ENCODE data around the gene DUSP1.
"Not testable (repeated sequence)": the region's sequence is repeated elsewhere in the genome, so short reads cannot be mapped to it uniquely, and the experiment has no call there.

The DUSP1 gene

GRCh38 chr5:172789687-172790495 lies 18.9 kb upstream of the DUSP1 start:
- H3K36me3 ChIP-seq (ENCODE audit: control insufficient read depth, insufficient read depth, low read length) = no peaks in the 10 kb centered on the region
- 0 out of 2 replicates have a peak, but pooled peaks cover 4% of the 10 kb centered on the region for H3K4me1 ChIP-seq (ENCODE audit: control insufficient read depth, insufficient read depth, low read length)
- no peaks in the 10 kb centered on the region for H3K9me3 ChIP-seq (ENCODE audit: control insufficient read depth, insufficient read depth, low read length)
- no peak for DNase-seq (ENCODE audit: low read depth, low spot score)
- H3K4me3 ChIP-seq (ENCODE audit: low read length) = no peak overlapping the region
- WGBS (ENCODE audit: insufficient coverage, insufficient read length) = no CpG with 5 or more reads among the region's 9 CpGs
- no peak overlapping the region for H3K27ac ChIP-seq (ENCODE audit: low read length)
- H3K27me3 ChIP-seq (ENCODE audit: control insufficient read depth, insufficient read depth, low read length) = no peaks in the 10 kb centered on the region

DNA sequence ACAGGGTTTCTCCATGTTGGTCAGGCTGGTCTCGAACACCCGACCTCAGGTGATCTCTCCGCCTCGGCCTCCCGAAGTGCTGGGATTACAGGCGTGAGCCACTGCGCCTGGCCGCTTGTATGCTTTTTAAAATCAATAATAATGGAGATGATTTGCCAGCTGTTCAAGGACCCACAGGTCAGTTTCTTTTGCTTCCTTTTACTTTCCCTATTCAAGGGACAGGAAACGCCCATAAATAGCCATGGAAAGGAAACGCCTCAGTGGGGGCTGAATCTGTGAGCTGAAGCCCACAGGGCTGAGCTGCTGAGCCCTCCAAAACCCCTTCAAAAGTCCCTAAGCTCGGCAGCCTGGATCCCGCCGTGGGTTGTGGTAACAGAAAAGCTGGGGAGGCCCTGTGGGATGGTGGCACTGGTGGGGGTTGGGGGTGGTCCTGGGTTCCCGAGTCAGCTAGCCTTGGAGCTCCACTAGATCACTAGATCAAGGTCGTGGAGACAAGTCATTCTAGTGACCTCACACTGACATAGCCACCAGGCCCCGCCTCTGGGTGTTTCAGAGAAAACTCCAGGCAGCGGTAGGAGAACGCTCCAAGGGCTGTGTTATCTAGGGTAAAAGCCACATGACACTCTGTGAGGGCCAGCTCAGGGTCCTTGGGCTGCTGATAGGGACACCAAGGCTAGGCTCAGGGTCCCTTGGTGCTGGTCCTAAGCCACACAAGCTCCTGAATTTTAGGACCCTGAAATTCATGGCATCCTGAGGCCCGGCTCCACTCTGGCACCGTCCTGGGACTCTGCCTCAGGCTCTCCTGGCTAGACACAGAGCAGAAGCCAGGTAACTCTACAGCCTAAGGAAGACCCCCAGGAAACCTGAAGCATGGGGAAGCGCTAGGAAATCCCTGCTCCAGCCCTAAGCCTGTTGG lies 18.0 kb upstream of the DUSP1 start:
- H3K27ac ChIP-seq (ENCODE audit: low read length) = no peak overlapping the region
- DNase-seq (ENCODE audit: low read depth, low spot score) = no peak
- H3K36me3 ChIP-seq (ENCODE audit: control insufficient read depth, insufficient read depth, low read length) = no peaks in the 10 kb centered on the region
- no peaks in the 10 kb centered on the region for H3K27me3 ChIP-seq (ENCODE audit: control insufficient read depth, insufficient read depth, low read length)
- H3K4me1 ChIP-seq (ENCODE audit: control insufficient read depth, insufficient read depth, low read length) = 0 out of 2 replicates have a peak, but pooled peaks cover 4% of the 10 kb centered on the region
- WGBS (ENCODE audit: insufficient coverage, insufficient read length) = no CpG with 5 or more reads among the region's 21 CpGs
- H3K9me3 ChIP-seq (ENCODE audit: control insufficient read depth, insufficient read depth, low read length) = no peaks in the 10 kb centered on the region
- H3K4me3 ChIP-seq (ENCODE audit: low read length) = no peak overlapping the region

- not testable (repeated sequence) for H3K4me3 ChIP-seq (ENCODE audit: low read length); H3K27me3 ChIP-seq (ENCODE audit: control insufficient read depth, insufficient read depth, low read length); H3K9me3 ChIP-seq (ENCODE audit: control insufficient read depth, insufficient read depth, low read length); H3K27ac ChIP-seq (ENCODE audit: low read length); H3K4me1 ChIP-seq (ENCODE audit: control insufficient read depth, insufficient read depth, low read length); H3K36me3 ChIP-seq (ENCODE audit: control insufficient read depth, insufficient read depth, low read length); DNase-seq (ENCODE audit: low read depth, low spot score)
- no CpG with 5 or more reads among the region's 3 CpGs for WGBS (ENCODE audit: insufficient coverage, insufficient read length)
These were observed 16.5 kb upstream of the DUSP1 start for GRCh38 chr5:172787538-172787937.

- no peak for DNase-seq (ENCODE audit: low read depth, low spot score)
- H3K4me3 ChIP-seq (ENCODE audit: low read length) = no peak overlapping the region
- 0 out of 2 replicates have a peak, but pooled peaks cover 4% of the 10 kb centered on the region for H3K4me1 ChIP-seq (ENCODE audit: control insufficient read depth, insufficient read depth, low read length)
- H3K27me3 ChIP-seq (ENCODE audit: control insufficient read depth, insufficient read depth, low read length) = no peaks in the 10 kb centered on the region
- no peaks in the 10 kb centered on the region for H3K9me3 ChIP-seq (ENCODE audit: control insufficient read depth, insufficient read depth, low read length)
- no CpG with 5 or more reads among the region's 9 CpGs for WGBS (ENCODE audit: insufficient coverage, insufficient read length)
- H3K36me3 ChIP-seq (ENCODE audit: control insufficient read depth, insufficient read depth, low read length) = no peaks in the 10 kb centered on the region
- no peak overlapping the region for H3K27ac ChIP-seq (ENCODE audit: low read length)
These were observed 15.9 kb upstream of the DUSP1 start for GRCh38 chr5:172786736-172787462.

GRCh38 chr5:172785429-172786088 lies 14.6 kb upstream of the DUSP1 start:
- no peaks in the 10 kb centered on the region for H3K9me3 ChIP-seq (ENCODE audit: control insufficient read depth, insufficient read depth, low read length)
- H3K27ac ChIP-seq (ENCODE audit: low read length) = no peak overlapping the region
- H3K27me3 ChIP-seq (ENCODE audit: control insufficient read depth, insufficient read depth, low read length) = no peaks in the 10 kb centered on the region
- H3K4me1 ChIP-seq (ENCODE audit: control insufficient read depth, insufficient read depth, low read length) = 0 out of 2 replicates have a peak, but pooled peaks cover 4% of the 10 kb centered on the region
- DNase-seq (ENCODE audit: low read depth, low spot score) = no peak
- H3K4me3 ChIP-seq (ENCODE audit: low read length) = no peak overlapping the region
- no CpG with 5 or more reads among the region's 7 CpGs for WGBS (ENCODE audit: insufficient coverage, insufficient read length)
- H3K36me3 ChIP-seq (ENCODE audit: control insufficient read depth, insufficient read depth, low read length) = no peaks in the 10 kb centered on the region

DNA sequence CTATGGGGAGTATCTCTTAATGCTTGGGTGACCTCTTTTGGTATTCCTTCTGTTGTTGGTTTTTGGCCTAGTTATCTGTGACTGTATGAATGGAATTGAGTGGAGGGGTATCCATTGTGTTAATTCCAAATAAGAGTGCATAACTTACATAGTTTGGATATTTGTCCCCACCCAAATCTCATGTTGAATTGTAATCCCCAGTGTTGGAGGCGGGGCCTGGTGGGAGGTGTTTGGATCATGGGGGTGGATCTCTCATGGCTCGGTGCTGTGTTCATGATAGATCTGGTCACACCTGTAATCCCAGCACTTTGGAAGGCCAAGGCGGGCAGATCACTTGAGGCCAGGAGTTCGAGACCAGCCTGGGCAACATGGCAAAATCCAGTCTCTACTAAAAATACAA lies 13.2 kb upstream of the DUSP1 start:
- not testable (repeated sequence) for H3K4me3 ChIP-seq (ENCODE audit: low read length); H3K4me1 ChIP-seq (ENCODE audit: control insufficient read depth, insufficient read depth, low read length); H3K27ac ChIP-seq (ENCODE audit: low read length); DNase-seq (ENCODE audit: low read depth, low spot score); H3K36me3 ChIP-seq (ENCODE audit: control insufficient read depth, insufficient read depth, low read length); H3K27me3 ChIP-seq (ENCODE audit: control insufficient read depth, insufficient read depth, low read length); H3K9me3 ChIP-seq (ENCODE audit: control insufficient read depth, insufficient read depth, low read length)
- no CpG with 5 or more reads among the region's 4 CpGs for WGBS (ENCODE audit: insufficient coverage, insufficient read length)

DNA sequence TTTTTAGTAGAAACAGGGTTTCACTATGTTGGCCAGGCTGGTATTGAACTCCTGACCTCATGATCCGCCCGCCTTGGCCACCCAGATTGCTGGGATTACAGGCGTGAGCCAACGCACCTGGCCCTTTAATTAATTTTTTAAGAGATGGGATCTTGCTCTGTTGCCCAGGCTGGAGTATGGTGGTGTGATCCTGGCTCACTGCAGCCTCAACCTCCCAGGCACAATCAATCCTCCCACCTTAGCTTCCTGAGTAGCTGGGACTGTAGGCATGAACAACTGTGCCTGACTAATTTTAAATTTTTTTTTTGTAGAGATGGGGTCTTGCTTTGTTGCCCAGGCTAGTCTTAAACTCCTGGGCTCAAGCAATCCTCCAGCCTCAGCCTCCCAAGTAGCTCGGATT lies 12.3 kb upstream of the DUSP1 start:
- not testable (repeated sequence) for H3K27ac ChIP-seq (ENCODE audit: low read length); DNase-seq (ENCODE audit: low read depth, low spot score); H3K36me3 ChIP-seq (ENCODE audit: control insufficient read depth, insufficient read depth, low read length); H3K9me3 ChIP-seq (ENCODE audit: control insufficient read depth, insufficient read depth, low read length); H3K27me3 ChIP-seq (ENCODE audit: control insufficient read depth, insufficient read depth, low read length); H3K4me3 ChIP-seq (ENCODE audit: low read length); H3K4me1 ChIP-seq (ENCODE audit: control insufficient read depth, insufficient read depth, low read length)
- no CpG with 5 or more reads among the region's 5 CpGs for WGBS (ENCODE audit: insufficient coverage, insufficient read length)

- no CpG with 5 or more reads among the region's 7 CpGs for WGBS (ENCODE audit: insufficient coverage, insufficient read length)
- H3K4me1 ChIP-seq (ENCODE audit: control insufficient read depth, insufficient read depth, low read length) = no peaks in the 10 kb centered on the region
These were observed 11.4 kb upstream of the DUSP1 start for GRCh38 chr5:172782169-172783039.

DNA sequence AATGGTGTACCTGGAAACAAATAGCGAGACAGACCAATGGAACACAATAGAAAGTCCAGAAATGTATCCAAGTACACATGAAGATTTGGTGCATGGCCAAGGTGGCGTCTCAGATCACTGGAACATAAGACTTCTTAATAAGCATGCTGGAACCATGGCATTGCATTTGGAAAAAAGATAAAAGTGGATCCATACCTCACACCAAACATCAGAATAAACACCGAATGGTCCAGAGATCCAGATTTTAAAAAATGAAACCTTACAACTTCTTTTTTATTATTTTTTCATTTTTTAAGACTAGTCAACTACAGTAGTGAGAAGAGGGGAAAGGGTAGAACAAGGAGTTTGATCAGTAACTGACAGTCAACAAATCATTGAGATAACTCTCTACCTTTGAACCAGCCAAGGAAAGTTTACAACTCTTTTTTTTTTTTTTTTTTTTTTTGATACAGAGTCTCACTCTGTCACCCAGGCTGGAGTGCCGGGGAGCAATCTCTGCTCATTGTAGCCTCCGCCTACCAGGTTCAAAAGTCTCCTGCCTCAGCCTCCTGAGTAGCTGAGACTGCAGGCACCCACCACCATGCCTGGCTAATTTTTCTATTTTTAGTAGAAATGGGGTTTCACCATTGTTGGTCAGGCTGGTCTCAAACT lies 8.8 kb upstream of the DUSP1 start:
- Histone ChIP-seq H3K36me3 (ENCODE audit: control insufficient read depth, insufficient read depth, low read length) (no peaks in the 10 kb centered on the region), H3K4me1 (ENCODE audit: control insufficient read depth, insufficient read depth, low read length) (no peaks in the 10 kb centered on the region)

More at GRCh38 chr5:172782169-172783039, 11.4 kb upstream of the DUSP1 start:
- no peak for DNase-seq (ENCODE audit: low read depth, low spot score)
- no peak overlapping the region for H3K27ac ChIP-seq (ENCODE audit: low read length)
- H3K27me3 ChIP-seq (ENCODE audit: control insufficient read depth, insufficient read depth, low read length) = no peaks in the 10 kb centered on the region
- no peaks in the 10 kb centered on the region for H3K36me3 ChIP-seq (ENCODE audit: control insufficient read depth, insufficient read depth, low read length)
- no peaks in the 10 kb centered on the region for H3K9me3 ChIP-seq (ENCODE audit: control insufficient read depth, insufficient read depth, low read length)
- H3K4me3 ChIP-seq (ENCODE audit: low read length) = no peak overlapping the region

More for the DNA sequence above, 8.8 kb upstream of the DUSP1 start:
- Histone ChIP-seq H3K27me3 (ENCODE audit: control insufficient read depth, insufficient read depth, low read length) (no peaks in the 10 kb centered on the region), H3K27ac (ENCODE audit: low read length) (no peak overlapping the region), H3K4me3 (ENCODE audit: low read length) (no peak overlapping the region), H3K9me3 (ENCODE audit: control insufficient read depth, insufficient read depth, low read length) (no peaks in the 10 kb centered on the region)
- no CpG with 5 or more reads among the region's 5 CpGs for WGBS (ENCODE audit: insufficient coverage, insufficient read length)
- no peak for DNase-seq (ENCODE audit: low read depth, low spot score)

Data from iPS DF 6.9 (cell line).